ENCODE data around the gene GSE1.

DNA sequence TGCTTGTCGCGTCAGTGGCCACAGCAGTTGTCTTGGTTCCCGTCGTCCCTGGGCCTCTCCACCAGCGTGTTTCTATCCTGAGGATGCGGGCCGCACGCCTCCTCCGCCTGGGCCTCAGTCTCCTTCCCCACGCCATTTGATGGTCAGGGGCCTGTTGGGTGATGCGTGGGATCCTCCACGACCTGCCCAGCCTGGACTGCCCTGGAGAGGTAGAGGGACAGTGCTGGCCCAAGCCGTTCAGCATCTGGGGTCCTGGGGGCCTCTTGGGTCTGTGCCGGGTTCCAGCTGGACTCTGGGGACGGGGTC lies 20.3 kb downstream of the GSE1 start:
- no peak for TF ChIP-seq CTCF (IDR thresholded peaks at IDR 0.05)
- no peak for TF ChIP-seq POLR2A (IDR thresholded peaks at IDR 0.05)
- no peak for TF ChIP-seq POLR2AphosphoS5 (IDR thresholded peaks at IDR 0.05; ENCODE audit: insufficient read depth in 1 of 2, low read depth in 1 of 2)
